OCI-LY1 (cell line): ENCODE measurements around the gene ORAI1.
"Not testable (repeated sequence)": the region's sequence is repeated elsewhere in the genome, so short reads cannot be mapped to it uniquely, and the experiment has no call there.

Source experiments
- EZH2 ChIP-seq: fragments of 200-600 bp; sonication (generic), shearing (Covaris generic); IDR thresholded peaks from 2 replicates; pipeline ENCODE4 v1.8.0; 2017; ENCODE audit warnings: borderline replicate concordance, mixed run types, mild to moderate bottlenecking, antibody characterized with exemption, low read length, moderate library complexity, mixed read lengths
- TF ChIP-seq, protein P1 (sequence below): fragments of 200-600 bp; sonication (generic), shearing (Covaris generic); IDR thresholded peaks from 2 replicates; pipeline ENCODE4 v1.5.1; 2017; ENCODE audit warnings: mild to moderate bottlenecking, antibody characterized with exemption, low read length, moderate library complexity, mixed read lengths

DNA sequence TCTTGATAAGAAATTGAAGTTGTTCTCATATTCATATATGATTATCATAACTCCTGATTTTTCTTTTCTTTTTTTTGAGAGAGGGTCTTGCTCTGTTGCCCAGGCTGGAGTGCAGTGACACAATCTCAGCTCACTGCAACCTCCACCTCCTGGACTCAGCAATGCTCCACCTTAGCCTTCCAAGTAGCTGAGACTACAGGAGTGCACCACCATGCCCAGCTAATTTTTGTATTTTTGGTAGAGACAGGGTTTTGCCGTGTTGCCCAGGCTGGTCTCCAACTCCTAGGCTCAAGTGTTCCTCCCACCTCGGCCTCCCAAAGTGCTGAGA is 43.0 kb upstream of the ORAI1 start:
- TF ChIP-seq, protein P1, sequence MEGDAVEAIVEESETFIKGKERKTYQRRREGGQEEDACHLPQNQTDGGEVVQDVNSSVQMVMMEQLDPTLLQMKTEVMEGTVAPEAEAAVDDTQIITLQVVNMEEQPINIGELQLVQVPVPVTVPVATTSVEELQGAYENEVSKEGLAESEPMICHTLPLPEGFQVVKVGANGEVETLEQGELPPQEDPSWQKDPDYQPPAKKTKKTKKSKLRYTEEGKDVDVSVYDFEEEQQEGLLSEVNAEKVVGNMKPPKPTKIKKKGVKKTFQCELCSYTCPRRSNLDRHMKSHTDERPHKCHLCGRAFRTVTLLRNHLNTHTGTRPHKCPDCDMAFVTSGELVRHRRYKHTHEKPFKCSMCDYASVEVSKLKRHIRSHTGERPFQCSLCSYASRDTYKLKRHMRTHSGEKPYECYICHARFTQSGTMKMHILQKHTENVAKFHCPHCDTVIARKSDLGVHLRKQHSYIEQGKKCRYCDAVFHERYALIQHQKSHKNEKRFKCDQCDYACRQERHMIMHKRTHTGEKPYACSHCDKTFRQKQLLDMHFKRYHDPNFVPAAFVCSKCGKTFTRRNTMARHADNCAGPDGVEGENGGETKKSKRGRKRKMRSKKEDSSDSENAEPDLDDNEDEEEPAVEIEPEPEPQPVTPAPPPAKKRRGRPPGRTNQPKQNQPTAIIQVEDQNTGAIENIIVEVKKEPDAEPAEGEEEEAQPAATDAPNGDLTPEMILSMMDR, result not testable (repeated sequence)
- TF ChIP-seq EZH2, result not testable (repeated sequence)
